Activated naive CD4-positive, alpha-beta T cell treated with anti-CD3 and anti-CD28 coated beads, Interleukin-2, amount 50 U/mL, for 24 hours (primary cell): ENCODE measurements around the gene TLDC2.
A peak's percentile ranks its signal among the peaks of the same experiment; 100 is the strongest.
"Not testable (repeated sequence)": the region's sequence is repeated elsewhere in the genome, so short reads cannot be mapped to it uniquely, and the experiment has no call there.

Experiments
- H3K27ac Mint-ChIP-seq: one replicate; pipeline ENCODE4 v1.8.0; 2021; ENCODE audit warnings: mild to moderate bottlenecking, mixed read lengths
- H3K27me3 Mint-ChIP-seq: one replicate; pipeline ENCODE4 v1.8.0; 2021; ENCODE audit warnings: mixed read lengths
- H3K36me3 Mint-ChIP-seq: one replicate; pipeline ENCODE4 v1.8.0; 2021; ENCODE audit warnings: mixed read lengths
- H3K4me1 Mint-ChIP-seq: one replicate; pipeline ENCODE4 v1.8.0; 2021; ENCODE audit warnings: mixed read lengths
- H3K4me3 Mint-ChIP-seq: one replicate; pipeline ENCODE4 v1.8.0; 2021; ENCODE audit warnings: mild to moderate bottlenecking, mixed read lengths
- H3K9me3 Mint-ChIP-seq: one replicate; pipeline ENCODE4 v1.8.0; 2021; ENCODE audit warnings: mixed read lengths

The TLDC2 gene

DNA sequence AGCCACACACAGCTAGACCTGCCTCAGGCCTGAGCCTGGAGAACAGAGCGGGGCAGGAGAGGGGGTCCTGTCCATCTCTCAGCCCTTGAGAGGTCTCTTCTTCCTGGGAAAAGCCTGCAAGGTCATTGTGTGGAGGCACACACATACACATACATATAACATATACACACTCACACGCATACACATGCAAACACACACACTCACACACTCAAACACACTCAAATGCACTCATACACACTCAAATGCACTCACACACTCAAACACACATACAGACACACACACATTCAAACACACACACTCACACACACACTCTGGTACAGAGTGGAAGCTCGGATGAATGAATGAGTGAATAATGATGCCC lies 515 bp downstream of the TLDC2 start:
- no peaks in the 10 kb centered on the region for H3K9me3 Mint-ChIP-seq
- H3K4me1 Mint-ChIP-seq: no peaks in the 10 kb centered on the region
- no peak overlapping the region for H3K4me3 Mint-ChIP-seq
- no peaks in the 10 kb centered on the region for H3K36me3 Mint-ChIP-seq
- H3K27ac Mint-ChIP-seq: no peak overlapping the region
- H3K27me3 Mint-ChIP-seq: no peaks in the 10 kb centered on the region

DNA sequence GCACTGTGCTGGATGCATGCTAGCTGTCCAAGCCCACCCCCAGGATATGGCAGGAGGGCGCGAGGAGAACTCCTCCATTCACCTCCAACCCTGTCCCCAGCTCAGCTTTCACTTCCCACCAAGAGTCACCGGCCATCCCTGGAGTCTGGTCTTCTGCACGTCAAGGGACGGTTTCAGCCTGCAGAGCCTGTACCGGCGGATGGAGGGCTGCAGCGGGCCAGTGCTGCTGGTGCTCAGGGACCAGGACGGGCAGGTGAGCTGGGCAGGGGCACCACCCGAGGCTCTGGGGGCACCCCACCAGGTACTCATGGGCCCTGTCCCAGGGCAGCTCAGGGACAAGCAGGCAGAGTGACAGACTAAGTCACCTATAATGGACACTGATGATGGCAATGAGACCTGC lies 3.0 kb downstream of the TLDC2 start:
- H3K27me3 Mint-ChIP-seq: no peaks in the 10 kb centered on the region
- H3K9me3 Mint-ChIP-seq: no peaks in the 10 kb centered on the region
- H3K4me3 Mint-ChIP-seq: no peak overlapping the region
- no peak overlapping the region for H3K27ac Mint-ChIP-seq
- H3K36me3 Mint-ChIP-seq: no peaks in the 10 kb centered on the region
- no peaks in the 10 kb centered on the region for H3K4me1 Mint-ChIP-seq

DNA sequence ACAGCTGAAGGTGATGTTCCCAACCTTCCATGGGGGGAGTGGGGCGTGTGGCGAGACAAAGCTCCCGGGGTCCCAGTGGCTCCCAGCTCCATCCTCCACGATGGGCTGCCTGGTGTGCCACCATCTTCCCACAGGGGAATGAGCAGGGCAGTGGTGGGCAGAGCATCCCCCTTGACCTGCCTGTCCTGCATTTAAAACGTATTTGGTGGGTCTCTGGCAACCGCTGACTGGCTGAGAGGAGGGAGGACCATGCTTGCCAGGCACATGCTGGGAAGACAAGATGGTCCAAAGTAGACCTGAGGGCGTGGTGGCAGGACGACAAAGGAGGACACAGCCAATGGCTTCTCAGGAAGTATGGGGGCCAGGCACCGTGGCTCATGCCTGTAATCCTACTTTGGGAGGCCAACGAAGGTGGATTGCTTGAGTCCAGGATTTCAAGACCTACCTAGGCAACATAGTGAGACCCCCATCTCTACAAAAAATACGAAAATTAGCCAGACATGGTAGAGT lies 4.9 kb downstream of the TLDC2 start:
- Mint-ChIP-seq H3K4me3 (no peak overlapping the region), H3K27ac (no peak overlapping the region), H3K9me3 (no peaks in the 10 kb centered on the region), H3K36me3 (no peaks in the 10 kb centered on the region), H3K27me3 (no peaks in the 10 kb centered on the region), H3K4me1 (peaks cover 2% of the 10 kb centered on the region)

DNA sequence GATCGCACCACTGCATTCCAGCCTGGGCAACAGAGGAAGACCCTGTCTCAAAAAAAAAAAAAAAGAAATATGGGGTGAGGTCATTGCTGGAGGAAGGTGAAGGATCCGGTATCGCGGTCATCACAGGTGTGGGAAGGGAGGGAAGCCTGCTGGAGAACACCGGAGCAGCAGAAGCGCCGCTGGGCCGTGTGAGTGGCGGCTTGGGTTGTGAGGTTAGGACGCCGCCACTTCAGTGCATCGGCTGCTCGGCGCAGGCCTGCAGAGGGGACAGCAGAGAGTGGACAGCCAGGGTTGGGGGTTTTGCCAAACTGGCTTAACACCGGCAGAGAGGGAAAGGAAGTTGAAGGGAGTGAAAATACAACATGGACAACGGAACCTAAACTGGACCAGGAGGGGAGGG lies 5.4 kb downstream of the TLDC2 start:
- H3K36me3 Mint-ChIP-seq: no peaks in the 10 kb centered on the region
- H3K27ac Mint-ChIP-seq: no peak overlapping the region
- peaks cover 4% of the 10 kb centered on the region for H3K4me1 Mint-ChIP-seq

DNA sequence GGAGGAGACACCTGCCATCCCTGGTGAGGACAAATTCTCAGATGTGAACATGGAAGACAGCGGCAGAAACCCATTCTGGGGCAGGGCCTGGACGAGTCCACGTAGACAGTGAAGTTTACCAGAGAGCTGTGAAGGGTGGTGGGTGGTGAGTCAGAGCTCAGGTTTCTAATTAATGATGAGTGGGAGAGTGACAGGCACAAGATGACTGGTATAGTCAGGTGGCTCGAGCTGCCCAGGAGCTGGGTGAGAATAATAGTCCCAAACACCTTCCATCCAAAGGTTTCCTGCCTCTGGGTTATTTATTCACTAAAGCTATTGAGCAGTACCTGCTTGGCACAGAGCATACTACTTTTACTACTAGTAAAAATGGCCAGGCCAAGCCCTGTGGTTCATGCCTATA lies 6.0 kb downstream of the TLDC2 start:
- no peaks in the 10 kb centered on the region for H3K9me3 Mint-ChIP-seq
- no peaks in the 10 kb centered on the region for H3K27me3 Mint-ChIP-seq
- H3K4me1 Mint-ChIP-seq: peaks cover 9% of the 10 kb centered on the region
- H3K27ac Mint-ChIP-seq: no peak overlapping the region
- no peak overlapping the region for H3K4me3 Mint-ChIP-seq
- no peaks in the 10 kb centered on the region for H3K36me3 Mint-ChIP-seq

More for the DNA sequence above, 5.4 kb downstream of the TLDC2 start:
- H3K4me3 Mint-ChIP-seq: no peak overlapping the region
- H3K9me3 Mint-ChIP-seq: no peaks in the 10 kb centered on the region
- no peaks in the 10 kb centered on the region for H3K27me3 Mint-ChIP-seq

DNA sequence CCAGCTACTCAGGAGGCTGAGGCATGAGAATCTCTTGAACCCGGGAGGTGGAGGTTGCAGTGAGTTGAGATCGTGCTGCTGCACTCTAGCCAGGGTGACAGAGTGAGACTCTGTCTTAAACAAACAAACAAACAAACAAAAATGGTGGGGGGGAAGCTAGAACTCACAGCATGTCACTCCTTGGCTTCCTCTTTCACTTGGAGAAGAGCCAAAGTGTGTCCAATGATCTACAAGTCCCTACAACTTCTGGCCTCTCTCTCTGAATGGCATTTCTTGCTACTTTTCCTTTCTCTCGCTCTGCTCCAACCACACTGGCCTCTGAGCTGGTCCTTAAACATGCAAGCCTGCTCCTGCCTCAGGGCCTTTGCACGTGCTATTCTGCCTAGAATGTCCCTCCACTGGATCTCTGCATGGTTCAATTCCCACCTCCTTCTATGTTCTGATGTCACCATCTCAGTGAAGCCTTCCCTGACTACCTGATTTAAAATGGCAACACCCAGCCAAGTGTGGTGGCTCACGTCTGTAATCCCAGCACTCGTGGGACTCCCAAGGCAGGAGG lies 8.1 kb downstream of the TLDC2 start:
- Mint-ChIP-seq H3K36me3 (no peaks in the 10 kb centered on the region), H3K27ac (no peak overlapping the region), H3K27me3 (no peaks in the 10 kb centered on the region), H3K4me1 (peaks cover 16% of the 10 kb centered on the region), H3K4me3 (no peak overlapping the region), H3K9me3 (no peaks in the 10 kb centered on the region)

DNA sequence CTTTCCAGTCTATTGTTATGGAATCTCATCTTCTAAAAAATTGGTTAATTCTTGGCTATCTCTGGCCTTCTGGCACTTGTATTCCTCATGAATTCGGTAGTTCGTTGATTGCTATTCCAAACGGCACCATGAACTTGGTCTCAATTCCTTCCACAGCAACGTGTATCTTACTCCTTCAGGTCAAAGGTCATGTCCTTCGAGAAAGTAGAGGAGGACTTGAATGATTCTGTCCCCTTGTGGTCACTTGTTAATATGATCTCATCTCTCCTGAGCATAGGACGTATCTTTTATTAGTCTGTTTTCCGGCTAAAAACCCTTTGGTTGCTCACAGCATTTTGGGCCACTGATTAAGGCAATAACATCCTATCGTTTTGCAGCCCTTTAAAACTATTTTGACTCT lies 9.4 kb downstream of the TLDC2 start:
- H3K4me3 Mint-ChIP-seq: no peak overlapping the region
- H3K27me3 Mint-ChIP-seq: no peaks in the 10 kb centered on the region
- H3K4me1 Mint-ChIP-seq: peaks cover 16% of the 10 kb centered on the region
- no peaks in the 10 kb centered on the region for H3K9me3 Mint-ChIP-seq
- H3K36me3 Mint-ChIP-seq: no peaks in the 10 kb centered on the region
- H3K27ac Mint-ChIP-seq: no peak overlapping the region

DNA sequence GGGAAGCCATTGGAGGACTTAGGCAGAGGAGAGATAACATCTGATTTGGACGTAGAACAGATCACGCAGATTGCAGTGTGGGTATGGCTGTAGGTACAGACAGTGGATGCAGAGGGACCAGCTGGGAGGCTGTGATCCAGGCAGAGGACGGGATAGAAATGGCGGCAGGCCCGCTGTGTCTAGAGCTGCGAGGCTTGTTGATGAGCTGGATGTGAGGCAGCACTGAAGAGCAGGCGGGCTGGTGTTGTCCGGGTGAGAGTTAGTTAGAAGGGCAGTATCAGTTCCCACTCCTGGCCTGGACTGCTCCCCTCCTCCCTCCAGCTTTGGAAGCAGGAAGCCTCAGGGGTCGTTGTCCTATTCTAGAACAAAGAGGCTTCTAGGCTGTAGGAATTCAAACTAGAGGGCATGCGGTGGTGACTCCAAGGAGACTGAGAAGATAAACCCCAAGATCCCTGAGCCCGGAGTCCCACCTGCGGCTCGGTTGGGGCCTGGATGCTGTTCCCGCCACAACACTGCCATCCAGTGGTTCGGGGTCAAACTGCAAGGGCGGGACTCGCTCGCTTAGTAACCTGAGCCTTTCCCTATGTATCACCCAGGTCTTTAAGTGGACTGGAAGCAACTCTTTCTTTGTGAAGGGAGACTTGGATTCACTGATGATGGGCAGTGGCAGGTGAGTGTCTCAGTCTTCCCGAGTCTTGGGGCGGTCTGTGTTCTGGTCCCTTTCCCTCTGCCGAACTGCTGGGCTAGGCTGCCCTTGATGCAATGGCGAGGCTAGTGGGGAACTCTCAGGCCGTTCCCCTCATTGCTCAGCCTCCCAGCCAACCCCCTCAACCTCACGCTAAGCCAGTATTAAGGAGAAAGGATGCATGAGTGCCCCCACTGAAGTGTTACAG lies 11.2 kb downstream of the TLDC2 start:
- peak overlapping the region; percentile 10 for H3K27ac Mint-ChIP-seq
- H3K9me3 Mint-ChIP-seq: no peaks in the 10 kb centered on the region
- H3K4me1 Mint-ChIP-seq: peaks cover 16% of the 10 kb centered on the region
- no peaks in the 10 kb centered on the region for H3K27me3 Mint-ChIP-seq
- no peak overlapping the region for H3K4me3 Mint-ChIP-seq
- no peaks in the 10 kb centered on the region for H3K36me3 Mint-ChIP-seq

DNA sequence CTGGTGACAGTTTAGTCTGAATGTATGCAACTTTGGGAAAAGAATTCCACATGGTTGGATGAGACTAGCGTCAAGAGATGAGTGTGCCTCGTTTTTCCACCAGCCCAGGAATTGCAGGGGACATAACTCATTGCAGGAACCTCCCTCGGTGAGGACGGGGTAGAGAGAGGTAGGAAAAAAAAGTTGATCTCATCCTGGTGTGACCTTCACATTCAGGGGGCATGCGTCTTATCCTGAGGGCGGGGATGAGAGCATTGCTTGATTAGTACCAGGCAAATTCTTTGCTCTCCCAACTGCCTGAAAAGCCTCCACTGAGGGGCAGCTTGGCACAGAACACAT lies 11.8 kb downstream of the TLDC2 start:
- Mint-ChIP-seq H3K4me3 (no peak overlapping the region), H3K27ac (no peak overlapping the region), H3K27me3 (no peaks in the 10 kb centered on the region), H3K36me3 (no peaks in the 10 kb centered on the region), H3K9me3 (no peaks in the 10 kb centered on the region), H3K4me1 (peaks cover 16% of the 10 kb centered on the region)

DNA sequence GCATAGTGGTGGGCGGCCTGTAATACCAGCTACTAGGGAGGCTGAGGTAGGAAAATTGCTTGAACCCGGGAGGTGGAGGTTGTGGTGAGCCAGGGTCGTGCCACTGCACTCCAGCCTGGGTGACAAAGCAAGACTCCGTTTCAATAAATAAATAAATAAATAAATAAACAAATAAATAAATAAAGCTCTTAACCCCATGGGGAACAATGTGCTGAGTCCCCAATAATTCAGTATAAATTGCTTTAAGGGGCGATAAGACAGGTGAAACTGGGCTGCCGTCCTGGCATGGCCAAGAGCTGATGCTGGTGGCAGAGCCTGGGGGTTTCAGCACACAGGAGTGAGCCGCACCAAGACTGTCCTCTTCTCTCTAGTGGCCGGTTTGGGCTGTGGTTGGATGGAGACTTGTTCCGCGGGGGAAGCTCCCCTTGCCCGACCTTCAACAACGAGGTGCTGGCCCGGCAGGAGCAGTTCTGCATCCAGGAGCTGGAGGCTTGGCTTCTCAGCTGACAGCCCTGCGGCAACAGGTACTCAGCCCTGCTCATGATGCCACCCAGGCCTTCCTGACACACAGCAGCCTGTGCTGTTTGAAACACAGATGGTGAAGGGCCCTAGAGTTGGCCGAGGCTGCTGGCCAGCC lies 13.1 kb downstream of the TLDC2 start:
- Mint-ChIP-seq H3K27ac (no peak overlapping the region), H3K4me3 (no peak overlapping the region), H3K4me1 (peaks cover 16% of the 10 kb centered on the region), H3K9me3 (no peaks in the 10 kb centered on the region), H3K27me3 (no peaks in the 10 kb centered on the region), H3K36me3 (no peaks in the 10 kb centered on the region)

DNA sequence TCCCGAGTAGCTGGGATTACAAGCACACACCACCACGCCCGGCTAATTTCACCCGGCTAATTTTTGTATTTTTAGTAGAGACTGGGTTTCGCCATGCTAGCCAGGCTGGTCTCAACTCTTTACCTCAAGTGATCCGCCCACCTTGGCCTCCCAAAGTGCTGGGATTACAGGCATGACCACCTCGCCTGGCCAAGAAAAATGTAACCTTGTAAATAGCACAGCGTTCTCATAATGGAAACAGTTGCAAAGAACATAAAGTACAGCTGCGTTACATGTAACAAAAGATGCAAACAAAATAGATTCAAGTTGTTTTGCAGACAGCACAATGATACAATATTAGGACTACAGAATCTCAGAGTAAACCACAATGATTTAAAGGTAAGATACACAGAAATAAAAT lies 14.6 kb downstream of the TLDC2 start:
- Mint-ChIP-seq H3K36me3 (peaks cover 2% of the 10 kb centered on the region), H3K27me3 (no peaks in the 10 kb centered on the region), H3K4me1 (peaks cover 25% of the 10 kb centered on the region), H3K4me3 (no peak overlapping the region), H3K9me3 (no peaks in the 10 kb centered on the region), H3K27ac (peak overlapping the region; percentile 57)

DNA sequence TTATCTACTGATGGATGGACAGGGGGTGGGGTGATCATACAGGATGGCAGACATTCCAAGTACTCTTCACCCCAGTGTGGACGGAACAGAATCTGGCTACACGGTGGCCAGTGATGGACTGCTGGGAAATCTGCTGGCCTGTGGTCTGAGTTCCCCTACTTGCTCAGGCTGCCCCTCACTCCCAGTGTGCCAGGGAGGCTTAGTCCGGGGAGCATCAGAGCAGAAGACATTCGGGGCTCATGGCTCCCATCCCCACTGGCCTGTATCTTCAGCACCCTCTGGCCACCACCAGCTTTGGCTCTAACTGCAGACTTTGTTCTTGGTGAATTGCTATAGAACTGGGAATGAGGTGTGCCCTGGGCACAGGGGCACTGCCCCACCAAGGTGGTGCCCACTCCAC lies 15.3 kb downstream of the TLDC2 start:
- no peaks in the 10 kb centered on the region for H3K9me3 Mint-ChIP-seq
- no peak overlapping the region for H3K4me3 Mint-ChIP-seq
- H3K27me3 Mint-ChIP-seq: no peaks in the 10 kb centered on the region
- H3K27ac Mint-ChIP-seq: no peak overlapping the region
- H3K4me1 Mint-ChIP-seq: peaks cover 22% of the 10 kb centered on the region
- peaks cover 2% of the 10 kb centered on the region for H3K36me3 Mint-ChIP-seq

DNA sequence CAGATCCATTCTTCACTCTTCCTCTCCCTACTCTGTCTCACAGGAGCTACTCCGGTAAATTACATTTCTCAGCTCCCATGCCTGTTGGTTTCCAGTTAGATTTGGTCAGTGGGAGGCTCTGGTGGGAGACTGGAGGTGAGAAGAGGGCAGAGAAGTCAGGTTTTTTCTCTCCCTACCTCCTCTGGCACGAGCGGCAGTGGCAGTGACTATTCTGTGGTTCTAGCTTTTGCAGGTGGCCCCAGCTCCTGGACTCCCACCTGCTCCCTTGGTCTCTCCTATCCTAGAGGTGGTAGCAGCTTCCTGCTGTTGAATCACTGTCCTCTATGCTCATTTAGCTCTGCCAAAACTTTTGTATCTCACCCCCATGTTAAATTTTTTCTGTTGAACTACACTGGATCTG lies 17.9 kb downstream of the TLDC2 start:
- peaks cover 24% of the 10 kb centered on the region for H3K4me1 Mint-ChIP-seq
- H3K9me3 Mint-ChIP-seq: no peaks in the 10 kb centered on the region
- H3K4me3 Mint-ChIP-seq: no peak overlapping the region
- no peak overlapping the region for H3K27ac Mint-ChIP-seq
- peaks cover 11% of the 10 kb centered on the region for H3K36me3 Mint-ChIP-seq
- H3K27me3 Mint-ChIP-seq: no peaks in the 10 kb centered on the region

DNA sequence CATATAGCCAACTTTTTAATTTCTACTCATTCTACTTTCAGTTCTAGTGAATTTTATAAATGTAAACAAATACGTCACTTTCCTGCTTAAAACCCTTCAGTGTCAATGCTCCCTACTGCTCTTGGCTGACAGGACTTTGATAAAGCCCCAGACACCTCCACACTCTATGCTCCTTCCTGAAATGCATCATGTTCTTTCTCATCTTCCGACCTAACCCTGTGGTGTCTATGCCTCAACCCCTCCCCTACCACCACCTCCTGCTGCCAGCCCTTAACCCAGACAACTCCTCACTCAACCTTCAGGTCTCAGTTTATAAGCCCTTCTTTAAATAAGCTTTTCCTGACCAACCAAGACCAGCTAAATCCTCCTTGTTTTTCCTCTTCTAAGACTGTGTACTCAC lies 19.1 kb downstream of the TLDC2 start:
- Mint-ChIP-seq H3K9me3 (no peaks in the 10 kb centered on the region), H3K4me1 (peaks cover 30% of the 10 kb centered on the region), H3K36me3 (peaks cover 12% of the 10 kb centered on the region), H3K27me3 (no peaks in the 10 kb centered on the region), H3K4me3 (no peak overlapping the region), H3K27ac (peak overlapping the region; percentile 94)

DNA sequence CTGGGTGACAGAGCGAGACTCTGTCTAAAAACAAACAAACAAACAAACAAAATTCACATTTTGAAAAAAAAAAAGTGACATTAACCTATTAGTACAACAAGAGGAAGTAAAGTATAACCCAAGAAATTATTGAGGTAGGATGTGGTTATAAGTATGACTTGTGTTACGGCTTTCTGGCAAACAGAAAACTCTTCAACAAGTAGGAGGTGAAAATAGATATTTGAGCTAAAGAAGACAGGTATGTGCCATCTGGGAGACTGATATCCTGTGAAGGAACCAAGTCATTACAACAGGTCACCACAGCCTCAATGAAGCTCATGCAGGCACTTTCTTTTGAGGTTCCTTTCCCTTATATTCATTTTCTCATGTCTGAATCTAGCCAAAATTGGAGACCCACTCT lies 28.8 kb downstream of the TLDC2 start:
- peaks cover 15% of the 10 kb centered on the region for H3K36me3 Mint-ChIP-seq
- peak overlapping the region; percentile 80 for H3K27ac Mint-ChIP-seq
- H3K4me1 Mint-ChIP-seq: peaks cover 28% of the 10 kb centered on the region
- no peaks in the 10 kb centered on the region for H3K9me3 Mint-ChIP-seq
- no peak overlapping the region for H3K4me3 Mint-ChIP-seq
- no peaks in the 10 kb centered on the region for H3K27me3 Mint-ChIP-seq

DNA sequence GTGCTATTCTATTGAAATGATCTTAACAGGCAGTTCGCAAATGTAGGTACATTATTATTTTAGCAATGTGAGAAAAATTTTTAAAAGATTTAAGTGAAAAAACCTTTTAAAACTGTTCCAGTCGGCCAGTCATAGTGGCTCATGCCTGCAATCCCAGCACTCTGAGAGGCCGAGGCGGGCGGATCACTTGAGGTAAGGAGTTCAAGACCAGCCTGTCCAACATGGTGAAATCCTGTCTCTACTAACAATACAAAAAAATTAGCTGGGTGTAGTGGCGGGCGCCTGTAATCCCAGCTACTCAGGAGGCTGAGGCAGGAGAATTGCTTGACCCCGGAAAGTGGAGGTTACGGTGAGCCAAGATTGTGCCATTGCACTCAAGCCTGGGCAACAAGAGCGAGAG lies 29.6 kb downstream of the TLDC2 start:
- not testable (repeated sequence) for H3K9me3 Mint-ChIP-seq, H3K4me3 Mint-ChIP-seq, H3K27me3 Mint-ChIP-seq
- Mint-ChIP-seq H3K27ac (peak overlapping the region; percentile 81), H3K36me3 (peaks cover 15% of the 10 kb centered on the region), H3K4me1 (peaks cover 28% of the 10 kb centered on the region)
